CD8-positive, alpha-beta memory T cell (primary cell): Measurements from ENCODE around the gene CHST3. TPM values are rescaled to one million over a fixed set of nuclear protein-coding genes. Genes with fewer than 3 reads are reported as not detected.

Experiments used
- CTCF ChIA-PET: fragments of 350-600 bp; sonication (Branson Sonifier 250); formaldehyde crosslinking; loops from one replicate; lab custom pipeline; 2021; ENCODE audit warnings: antibody characterized with exemption; lab: Charles Lee
- POLR2A ChIA-PET: fragments of 350-600 bp; sonication (Branson Sonifier 250); formaldehyde crosslinking; loops from one replicate; lab custom pipeline; 2021; ENCODE audit warnings: antibody characterized with exemption; lab: Charles Lee
- DNase-seq, 5 donors: peaks; one replicate each; pipeline versions ENCODE4 v3.0.0 to v3.0.0-alpha.2; 2020 to 2022; ENCODE audit warnings: mixed read lengths in 1 of 5
- H3K27ac ChIP-seq: one replicate; pipeline ENCODE4 v1.7.0; 2013; ENCODE audit warnings: low read depth, mild to moderate bottlenecking, low read length, moderate library complexity
- H3K27me3 ChIP-seq: 2 replicates; pipeline ENCODE4 v1.7.0; 2013; ENCODE audit warnings: low read length, mild to moderate bottlenecking; ENCODE audit not compliant: insufficient read depth, poor library complexity, severe bottlenecking
- H3K36me3 ChIP-seq: 2 replicates; pipeline ENCODE4 v1.7.0; 2013; ENCODE audit warnings: mild to moderate bottlenecking, low read length, moderate library complexity; ENCODE audit not compliant: insufficient read depth
- H3K4me1 ChIP-seq: 2 replicates; pipeline ENCODE4 v1.7.0; 2013; ENCODE audit warnings: mild to moderate bottlenecking, low read length, moderate library complexity; ENCODE audit not compliant: insufficient read depth
- H3K4me3 ChIP-seq: 2 replicates; pipeline ENCODE4 v1.7.0; 2013; ENCODE audit warnings: mild to moderate bottlenecking, low read length
- H3K9me3 ChIP-seq: 2 replicates; pipeline ENCODE4 v1.7.0; 2013; ENCODE audit warnings: mild to moderate bottlenecking, low read length
- H3K27ac Mint-ChIP-seq, 8 donors: one replicate each; pipeline ENCODE4 v1.8.0; 2020 to 2021; ENCODE audit warnings: mixed read lengths in 8 of 8, mild to moderate bottlenecking in 6 of 8, inconsistent platforms in 3 of 8, moderate library complexity in 3 of 8
- H3K27me3 Mint-ChIP-seq, 2 donors: one replicate each; pipeline ENCODE4 v1.8.0; 2020 to 2021; ENCODE audit warnings: mixed read lengths in 2 of 2, mild to moderate bottlenecking in 1 of 2, moderate library complexity in 1 of 2
- H3K36me3 Mint-ChIP-seq, 3 donors: one replicate each; pipeline ENCODE4 v1.8.0; 2020 to 2021; ENCODE audit warnings: mixed read lengths in 3 of 3, inconsistent platforms in 1 of 3, mild to moderate bottlenecking in 1 of 3
- H3K4me1 Mint-ChIP-seq, 3 donors: one replicate each; pipeline ENCODE4 v1.8.0; 2020 to 2021; ENCODE audit warnings: mixed read lengths in 3 of 3, inconsistent platforms in 1 of 3, mild to moderate bottlenecking in 1 of 3
- H3K4me3 Mint-ChIP-seq, 7 donors: one replicate each; pipeline ENCODE4 v1.8.0; 2020 to 2021; ENCODE audit warnings: mixed read lengths in 7 of 7, mild to moderate bottlenecking in 6 of 7, moderate library complexity in 4 of 7, inconsistent platforms in 2 of 7
- H3K9me3 Mint-ChIP-seq, 5 donors: one replicate each; pipeline ENCODE4 v1.8.0; 2020 to 2022; ENCODE audit warnings: mixed read lengths in 5 of 5, mild to moderate bottlenecking in 3 of 5, moderate library complexity in 2 of 5, inconsistent platforms in 1 of 5
- polyA plus RNA-seq: library from polyadenylated mRNA; unstranded; fragments of 300-500 nt; fragmentation: Illumina TruSeq; gene quantifications from one replicate; pipeline ENCODE4 v1.2.3, GENCODE V29; 2021
- total RNA-seq, 2 experiments: library from RNA; stranded (reverse); gene quantifications; one replicate each; pipeline ENCODE4 v1.2.3, GENCODE V29; 2021

Gene CHST3
- total and polyA plus RNA-seq, 3 experiments from 2014 or later = 0.07 TPM; not detected in 1

- no peaks in the 10 kb centered on the region for H3K4me1 Mint-ChIP-seq
- no peaks in the 10 kb centered on the region for H3K36me3 Mint-ChIP-seq
- CTCF ChIA-PET = no interaction called here
- DNase-seq = no peak
- no peaks in the 10 kb centered on the region for H3K36me3 ChIP-seq
- no peaks in the 10 kb centered on the region for H3K9me3 Mint-ChIP-seq
- H3K27ac ChIP-seq = no peak overlapping the region
- POLR2A ChIA-PET = no interaction called here
- peaks cover 0 to 1% of the 10 kb centered on the region in 2 donors for H3K27me3 Mint-ChIP-seq
- H3K4me3 Mint-ChIP-seq = no peak overlapping the region
- no peak overlapping the region for H3K4me3 ChIP-seq
- H3K27ac Mint-ChIP-seq = no peak overlapping the region
- no peaks in the 10 kb centered on the region for H3K4me1 ChIP-seq
- no peaks in the 10 kb centered on the region for H3K9me3 ChIP-seq
- H3K27me3 ChIP-seq = no peaks in the 10 kb centered on the region
These were observed 46.8 kb downstream of the CHST3 start for GRCh38 chr10:72011016-72011415.

GRCh38 chr10:72011468-72011867 lies 47.3 kb downstream of the CHST3 start:
- Mint-ChIP-seq H3K27ac (no peak overlapping the region), H3K9me3 (no peaks in the 10 kb centered on the region), H3K27me3 (peaks cover 0 to 3% of the 10 kb centered on the region in 2 donors), H3K4me3 (no peak overlapping the region), H3K36me3 (no peaks in the 10 kb centered on the region), H3K4me1 (no peaks in the 10 kb centered on the region)
- DNase-seq = no peak
- no peaks in the 10 kb centered on the region for H3K9me3 ChIP-seq
- no peak overlapping the region for H3K27ac ChIP-seq
- ChIA-PET POLR2A (no interaction called here), CTCF (no interaction called here)
- H3K27me3 ChIP-seq = no peaks in the 10 kb centered on the region
- H3K4me3 ChIP-seq = no peak overlapping the region
- no peaks in the 10 kb centered on the region for H3K36me3 ChIP-seq
- no peaks in the 10 kb centered on the region for H3K4me1 ChIP-seq

- H3K27me3 ChIP-seq = no peaks in the 10 kb centered on the region
- no peaks in the 10 kb centered on the region for H3K9me3 ChIP-seq
- no peaks in the 10 kb centered on the region for H3K9me3 Mint-ChIP-seq
- no peaks in the 10 kb centered on the region for H3K36me3 ChIP-seq
- H3K4me3 ChIP-seq = no peak overlapping the region
- H3K36me3 Mint-ChIP-seq = no peaks in the 10 kb centered on the region
- peaks cover 0 to 3% of the 10 kb centered on the region in 2 donors for H3K27me3 Mint-ChIP-seq
- H3K4me3 Mint-ChIP-seq = peak overlapping the region in 1 of 7 donors; percentile 48
- no peaks in the 10 kb centered on the region for H3K4me1 Mint-ChIP-seq
- no peak for DNase-seq
- CTCF ChIA-PET = no interaction called here
- no peak overlapping the region for H3K27ac ChIP-seq
- POLR2A ChIA-PET = no interaction called here
- no peaks in the 10 kb centered on the region for H3K4me1 ChIP-seq
- no peak overlapping the region for H3K27ac Mint-ChIP-seq
These were observed 47.8 kb downstream of the CHST3 start for GRCh38 chr10:72011976-72012512.

- no peak for DNase-seq
- no peaks in the 10 kb centered on the region for H3K36me3 Mint-ChIP-seq
These were observed 48.6 kb downstream of the CHST3 start for GRCh38 chr10:72012796-72013195.

GRCh38 chr10:72013202-72013945 lies 49.2 kb downstream of the CHST3 start:
- POLR2A ChIA-PET = no interaction called here
- no peaks in the 10 kb centered on the region for H3K4me1 Mint-ChIP-seq
- CTCF ChIA-PET = interaction anchor here (1.1 kb wide), 1 partner anchor 117 kb away, joined by 3 read pairs; no protein-coding TSS in a partner anchor
- H3K9me3 Mint-ChIP-seq = no peaks in the 10 kb centered on the region
- H3K27me3 Mint-ChIP-seq = peaks cover 0 to 3% of the 10 kb centered on the region in 2 donors
- H3K36me3 ChIP-seq = no peaks in the 10 kb centered on the region
- no peak for DNase-seq
- H3K4me3 Mint-ChIP-seq = no peak overlapping the region
- H3K27me3 ChIP-seq = no peaks in the 10 kb centered on the region
- H3K36me3 Mint-ChIP-seq = no peaks in the 10 kb centered on the region
- H3K9me3 ChIP-seq = no peaks in the 10 kb centered on the region
- no peaks in the 10 kb centered on the region for H3K4me1 ChIP-seq
- H3K27ac Mint-ChIP-seq = peak overlapping the region in 1 of 8 donors; percentile 55
- H3K4me3 ChIP-seq = no peak overlapping the region
- H3K27ac ChIP-seq = no peak overlapping the region

More at GRCh38 chr10:72012796-72013195, 48.6 kb downstream of the CHST3 start:
- Mint-ChIP-seq H3K27ac (no peak overlapping the region), H3K4me3 (no peak overlapping the region), H3K9me3 (no peaks in the 10 kb centered on the region), H3K4me1 (no peaks in the 10 kb centered on the region), H3K27me3 (peaks cover 0 to 3% of the 10 kb centered on the region in 2 donors)
- no peak overlapping the region for H3K27ac ChIP-seq
- CTCF ChIA-PET = interaction anchor here (1.1 kb wide), 1 partner anchor 116 kb away, joined by 3 read pairs; no protein-coding TSS in a partner anchor
- H3K4me1 ChIP-seq = no peaks in the 10 kb centered on the region
- no peaks in the 10 kb centered on the region for H3K9me3 ChIP-seq
- no peaks in the 10 kb centered on the region for H3K36me3 ChIP-seq
- no peaks in the 10 kb centered on the region for H3K27me3 ChIP-seq
- H3K4me3 ChIP-seq = no peak overlapping the region
- POLR2A ChIA-PET = no interaction called here

- no peaks in the 10 kb centered on the region for H3K27me3 ChIP-seq
- no peaks in the 10 kb centered on the region for H3K36me3 Mint-ChIP-seq
- no peaks in the 10 kb centered on the region for H3K4me1 ChIP-seq
- peaks cover 0 to 3% of the 10 kb centered on the region in 2 donors for H3K27me3 Mint-ChIP-seq
- H3K27ac ChIP-seq = no peak overlapping the region
- H3K9me3 Mint-ChIP-seq = no peaks in the 10 kb centered on the region
- H3K9me3 ChIP-seq = no peaks in the 10 kb centered on the region
- H3K27ac Mint-ChIP-seq = no peak overlapping the region
- H3K36me3 ChIP-seq = no peaks in the 10 kb centered on the region
- no peak overlapping the region for H3K4me3 ChIP-seq
- ChIA-PET POLR2A (no interaction called here), CTCF (interaction anchor here (1.1 kb wide), 1 partner anchor 35 kb away, joined by 3 read pairs; no protein-coding TSS in a partner anchor)
- H3K4me3 Mint-ChIP-seq = no peak overlapping the region
- no peaks in the 10 kb centered on the region for H3K4me1 Mint-ChIP-seq
- DNase-seq = no peak
These were observed 50.0 kb downstream of the CHST3 start for GRCh38 chr10:72014197-72014596.

- Histone ChIP-seq H3K36me3 (no peaks in the 10 kb centered on the region), H3K27me3 (no peaks in the 10 kb centered on the region), H3K9me3 (no peaks in the 10 kb centered on the region), H3K4me1 (no peaks in the 10 kb centered on the region), H3K4me3 (no peak overlapping the region), H3K27ac (no peak overlapping the region)
- no peaks in the 10 kb centered on the region for H3K9me3 Mint-ChIP-seq
- H3K27me3 Mint-ChIP-seq = peaks cover 0 to 2% of the 10 kb centered on the region in 2 donors
- H3K4me1 Mint-ChIP-seq = no peaks in the 10 kb centered on the region
- CTCF ChIA-PET = interaction anchor here (1.1 kb wide), 1 partner anchor 34 kb away, joined by 3 read pairs; no protein-coding TSS in a partner anchor
- no peaks in the 10 kb centered on the region for H3K36me3 Mint-ChIP-seq
- POLR2A ChIA-PET = no interaction called here
- no peak for DNase-seq
- peak overlapping the region in 1 of 7 donors; percentile 33 for H3K4me3 Mint-ChIP-seq
- H3K27ac Mint-ChIP-seq = no peak overlapping the region
These were observed 50.7 kb downstream of the CHST3 start for GRCh38 chr10:72014785-72015480.

- Histone ChIP-seq H3K9me3 (no peaks in the 10 kb centered on the region), H3K27me3 (no peaks in the 10 kb centered on the region), H3K36me3 (no peaks in the 10 kb centered on the region), H3K4me1 (no peaks in the 10 kb centered on the region), H3K4me3 (no peak overlapping the region), H3K27ac (no peak overlapping the region)
- peaks cover 0 to 2% of the 10 kb centered on the region in 2 donors for H3K27me3 Mint-ChIP-seq
- no peaks in the 10 kb centered on the region for H3K36me3 Mint-ChIP-seq
- POLR2A ChIA-PET = no interaction called here
- H3K4me3 Mint-ChIP-seq = no peak overlapping the region
- H3K4me1 Mint-ChIP-seq = peaks cover 0 to under 1% (median under 1%) of the 10 kb centered on the region in 3 donors
- H3K9me3 Mint-ChIP-seq = no peaks in the 10 kb centered on the region
- H3K27ac Mint-ChIP-seq = no peak overlapping the region
- CTCF ChIA-PET = no interaction called here
- DNase-seq = no peak
These were observed 51.6 kb downstream of the CHST3 start for GRCh38 chr10:72015841-72016240.
